ENCODE data around the gene BAIAP2L2.

GRCh38 chr22:38062791-38063190, 47.7 kb downstream of the BAIAP2L2 start:
- no peak for TF ChIP-seq CTCF (conservative IDR thresholded peaks at IDR 0.05; ENCODE audit: low read depth, low read length)
- TF ChIP-seq ELK1 (IDR thresholded peaks at IDR 0.05; ENCODE audit: borderline replicate concordance, low read depth, low read length) = no peak
- TF ChIP-seq POLR2A (IDR thresholded peaks at IDR 0.05; ENCODE audit: low read depth, low read length) = no peak
- no peak for TF ChIP-seq RFX5 (IDR thresholded peaks at IDR 0.05; ENCODE audit: low read depth, low read length)
- TF ChIP-seq CEBPB (IDR thresholded peaks at IDR 0.05; ENCODE audit: low read depth, low read length) = no peak
- TF ChIP-seq MXI1 (IDR thresholded peaks at IDR 0.05; ENCODE audit: borderline replicate concordance, low read depth, low read length) = no peak
- TF ChIP-seq RCOR1 (IDR thresholded peaks at IDR 0.05; ENCODE audit: insufficient replicate concordance, low read length) = no peak
- no peak for TF ChIP-seq FOS (IDR thresholded peaks at IDR 0.05; ENCODE audit: low read depth, low read length)
- TF ChIP-seq USF2 (IDR thresholded peaks at IDR 0.05; ENCODE audit: low read depth, low read length) = no peak

Data from IMR-90 (cell line).